ENCODE data around the gene WSCD1. TPM values are rescaled to one million over a fixed set of nuclear protein-coding genes. Genes with fewer than 3 reads are reported as not detected.

Gene WSCD1
- total and polyA plus RNA-seq, 2 of the 4 experiments (the other 2 are of a cell fraction), result 0.07 TPM; not detected in 1

GRCh38 chr17:6080711-6081430 is 10.7 kb downstream of the WSCD1 start:
- H3K4ac ChIP-seq (ENCODE audit: low read depth, low read length), result no peak overlapping the region
- no peak overlapping the region for H2BK20ac ChIP-seq (ENCODE audit: low read depth, low read length)
- no peaks in the 10 kb centered on the region for H3K79me1 ChIP-seq (ENCODE audit: low read depth in 1 of 2, low read length in 2 of 2)
- H2BK120ac ChIP-seq (ENCODE audit: low read depth, low read length), result no peak overlapping the region
- BruUV-seq (replicated peaks), result no TSS peak
- H2BK15ac ChIP-seq (ENCODE audit: low read depth, low read length), result no peak overlapping the region
- H3K4me1 ChIP-seq (ENCODE audit: control insufficient read depth, insufficient read depth, low read length), result no peaks in the 10 kb centered on the region
- WGBS, 2 experiments (ENCODE audit: extremely low coverage in 2 of 2, insufficient read length in 1 of 2), result 80% methylated on average over 26 of the region's 35 CpGs; no CpG with 5 or more reads in 1 of the 2 experiments
- H2BK5ac ChIP-seq (ENCODE audit: low read depth, low read length, poor library complexity, severe bottlenecking), result no peak overlapping the region
- H3K27me3 ChIP-seq (ENCODE audit: control insufficient read depth, insufficient read depth, low read length), result no peaks in the 10 kb centered on the region
- ChIA-PET CTCF (no interaction called here), POLR2A (ENCODE audit: unreplicated experiment) (no interaction called here)
- no peak overlapping the region for H3K9ac ChIP-seq (ENCODE audit: low read depth, low read length)
- in situ Hi-C loops (cut with MboI; ENCODE audit: low sequenced_read_pairs), result no loop called here
- no peak overlapping the region for H3K56ac ChIP-seq (ENCODE audit: extremely low read depth, insufficient read depth, low read length)
- H3K18ac ChIP-seq (ENCODE audit: low read depth, low read length), result no peak overlapping the region
- dilution Hi-C loops (cut with HindIII; ENCODE audit: low sequenced_read_pairs, unreplicated experiment), result no loop called here
- no peak overlapping the region for H2AK9ac ChIP-seq (replicated peaks; ENCODE audit: low read depth, low read length, poor library complexity)
- H3K4me3 ChIP-seq (ENCODE audit: insufficient read depth, low read depth, low read length), result no peak overlapping the region
- H3K9me1 ChIP-seq (ENCODE audit: insufficient read depth, low read length), result no peaks in the 10 kb centered on the region
- no peak overlapping the region for H3K14ac ChIP-seq (replicated peaks; ENCODE audit: low read depth, low read length)
- H2AK5ac ChIP-seq (ENCODE audit: low read depth, low read length), result no peak overlapping the region
- H3K23ac ChIP-seq (ENCODE audit: low read depth, low read length), result no peak overlapping the region
- no peaks in the 10 kb centered on the region for H3K36me3 ChIP-seq (ENCODE audit: control insufficient read depth, insufficient read depth, low read length)
- H2AFZ ChIP-seq (replicated peaks; ENCODE audit: low read length, poor library complexity), result no peak overlapping the region
- no peak overlapping the region for H3K27ac ChIP-seq (ENCODE audit: insufficient read depth, low read length)
- no peaks in the 10 kb centered on the region for H3K9me3 ChIP-seq (ENCODE audit: control insufficient read depth, insufficient read depth, low read length)
- H4K5ac ChIP-seq (ENCODE audit: low read depth, low read length), result no peak overlapping the region
- TF ChIP-seq RFX5 (IDR thresholded peaks at IDR 0.05; ENCODE audit: low read depth, low read length) (no peak), NFE2L2 (IDR thresholded peaks at IDR 0.05; ENCODE audit: low read depth, low read length) (no peak), CEBPB (IDR thresholded peaks at IDR 0.05; ENCODE audit: low read depth, low read length) (no peak), ELK1 (IDR thresholded peaks at IDR 0.05; ENCODE audit: borderline replicate concordance, low read depth, low read length) (no peak), BHLHE40 (IDR thresholded peaks at IDR 0.05; ENCODE audit: low read depth, low read length) (no peak), RAD21 (IDR thresholded peaks at IDR 0.05; ENCODE audit: low read length) (no peak), CHD1 (IDR thresholded peaks at IDR 0.05; ENCODE audit: low read depth, low read length) (no peak)
- no peak overlapping the region for H4K91ac ChIP-seq (ENCODE audit: insufficient read depth, low read depth, low read length)
- H3K4me2 ChIP-seq (ENCODE audit: low read depth, low read length), result no peak overlapping the region
- intact Hi-C loops (cut with micrococcal nuclease), result no loop called here
- no peak overlapping the region for H4K8ac ChIP-seq (ENCODE audit: low read depth in 2 of 2, low read length in 2 of 2)
- DNase-seq, result no peak
- no peak for ATAC-seq (ENCODE audit: low read depth)
- no peaks in the 10 kb centered on the region for H4K20me1 ChIP-seq (ENCODE audit: insufficient read depth, low read length)

All from IMR-90 (cell line).